SU-DHL-6 (cell line): ENCODE data around the gene MEIS1.

Experiments used
- H2AFZ ChIP-seq: fragments of 200-600 bp; sonication (generic); 2 replicates; pipeline ENCODE4 v1.6.1; 2014; ENCODE audit warnings: low read depth, mild to moderate bottlenecking, moderate library complexity, mixed read lengths, antibody characterized with exemption, low read length; ENCODE audit not compliant: severe bottlenecking
- H3F3A ChIP-seq: fragments of 200-600 bp; shearing (Covaris generic); 2 replicates; pipeline ENCODE4 v1.6.0; 2016; ENCODE audit warnings: antibody characterized with exemption, mild to moderate bottlenecking; ENCODE audit not compliant: insufficient read depth
- H3K27ac ChIP-seq: fragments of 200-600 bp; sonication (generic); 2 replicates; pipeline ENCODE4 v1.5.1; 2016; ENCODE audit warnings: low read depth, mild to moderate bottlenecking, low read length, moderate library complexity, mixed read lengths
- H3K27me3 ChIP-seq: fragments of 200-600 bp; sonication (generic), shearing (Covaris generic); 2 replicates; pipeline ENCODE4 v1.6.0; 2014; ENCODE audit warnings: mild to moderate bottlenecking, low read length
- H3K36me3 ChIP-seq: fragments of 200-600 bp; sonication (generic); 2 replicates; pipeline ENCODE4 v1.6.1; 2014; ENCODE audit warnings: mild to moderate bottlenecking, low read length, mixed read lengths
- H3K4me2 ChIP-seq: fragments of 300-600, 200-600 bp; shearing (Covaris generic), sonication (generic); 2 replicates; pipeline ENCODE4 v1.6.0; 2014; ENCODE audit warnings: low read length, low read depth, mild to moderate bottlenecking; ENCODE audit not compliant: poor library complexity, severe bottlenecking
- H3K4me3 ChIP-seq: fragments of 200-600 bp; sonication (generic); 2 replicates; pipeline ENCODE4 v1.5.1; 2014; ENCODE audit warnings: antibody characterized with exemption, low read length, mild to moderate bottlenecking, mixed read lengths; ENCODE audit not compliant: insufficient read depth, poor library complexity, severe bottlenecking
- H3K79me2 ChIP-seq: fragments of 200-600 bp; sonication (generic); 2 replicates; pipeline ENCODE4 v1.6.1; 2014; ENCODE audit warnings: mild to moderate bottlenecking, low read length, moderate library complexity; ENCODE audit not compliant: insufficient read depth
- H3K9ac ChIP-seq: fragments of 200-600 bp; sonication (generic); 2 replicates; pipeline ENCODE4 v1.7.0; 2014; ENCODE audit warnings: mild to moderate bottlenecking, low read length
- H3K9me2 ChIP-seq: fragments of 200-600 bp; sonication (generic); replicated peaks from 2 replicates; pipeline ENCODE4 v1.6.1; 2014; ENCODE audit warnings: low read length; ENCODE audit not compliant: insufficient read depth
- H3K9me3 ChIP-seq: fragments of 200-600 bp; sonication (generic); 2 replicates; pipeline ENCODE4 v1.6.1; 2014; ENCODE audit warnings: low read length, mixed read lengths; ENCODE audit not compliant: insufficient read depth
- H4K20me1 ChIP-seq: fragments of 200-600 bp; sonication (generic); 2 replicates; pipeline ENCODE4 v1.6.1; 2014; ENCODE audit warnings: low read depth, mild to moderate bottlenecking, antibody characterized with exemption, low read length, moderate library complexity, mixed read lengths
- CTCF ChIP-seq: fragments of 200-600 bp; sonication (generic); IDR thresholded peaks from one replicate; pipeline ENCODE4 v1.5.1; 2017; ENCODE audit warnings: antibody characterized with exemption, mild to moderate bottlenecking, low read length, moderate library complexity; ENCODE audit not compliant: insufficient read depth, poor library complexity, severe bottlenecking
- EZH2phosphoT487 ChIP-seq: fragments of 200-600 bp; sonication (generic), shearing (Covaris generic); conservative IDR thresholded peaks from 2 replicates; pipeline ENCODE4 v1.6.1; 2018; ENCODE audit warnings: mild to moderate bottlenecking, antibody characterized with exemption, low read length, moderate library complexity, mixed read lengths

Gene MEIS1

GRCh38 chr2:66421612-66422011 lies 13.3 kb upstream of the MEIS1 start:
- H3K4me3 ChIP-seq: no peak overlapping the region
- no peaks in the 10 kb centered on the region for H3K79me2 ChIP-seq
- H3K9ac ChIP-seq: no peak overlapping the region
- H3K27me3 ChIP-seq: no peaks in the 10 kb centered on the region
- H3K4me2 ChIP-seq: no peak overlapping the region
- H3K9me3 ChIP-seq: no peaks in the 10 kb centered on the region
- H3K9me2 ChIP-seq: no peaks in the 10 kb centered on the region
- no peak overlapping the region for H3K27ac ChIP-seq
- H3K36me3 ChIP-seq: no peaks in the 10 kb centered on the region
- TF ChIP-seq EZH2phosphoT487: no peak
- no peak for TF ChIP-seq CTCF
- H4K20me1 ChIP-seq: no peaks in the 10 kb centered on the region
- no peak overlapping the region for H2AFZ ChIP-seq
- H3F3A ChIP-seq: no peaks in the 10 kb centered on the region

GRCh38 chr2:66423391-66424124 lies 11.4 kb upstream of the MEIS1 start:
- no peaks in the 10 kb centered on the region for H3K36me3 ChIP-seq
- no peaks in the 10 kb centered on the region for H3K27me3 ChIP-seq
- no peak overlapping the region for H3K27ac ChIP-seq
- no peaks in the 10 kb centered on the region for H3K9me2 ChIP-seq
- TF ChIP-seq EZH2phosphoT487 (no peak), CTCF (no peak)
- no peak overlapping the region for H3K9ac ChIP-seq
- no peaks in the 10 kb centered on the region for H3K9me3 ChIP-seq
- no peak overlapping the region for H2AFZ ChIP-seq
- H3K79me2 ChIP-seq: no peaks in the 10 kb centered on the region
- H3K4me2 ChIP-seq: no peak overlapping the region
- H3F3A ChIP-seq: no peaks in the 10 kb centered on the region
- no peak overlapping the region for H3K4me3 ChIP-seq
- no peaks in the 10 kb centered on the region for H4K20me1 ChIP-seq

- Histone ChIP-seq H3K27me3 (no peaks in the 10 kb centered on the region), H2AFZ (no peak overlapping the region), H3K9ac (no peak overlapping the region), H3K9me3 (no peaks in the 10 kb centered on the region), H3K36me3 (no peaks in the 10 kb centered on the region), H3K4me3 (no peak overlapping the region), H3K4me2 (no peak overlapping the region), H3K27ac (no peak overlapping the region), H3K79me2 (no peaks in the 10 kb centered on the region), H3F3A (no peaks in the 10 kb centered on the region), H4K20me1 (no peaks in the 10 kb centered on the region), H3K9me2 (no peaks in the 10 kb centered on the region)
- no peak for TF ChIP-seq EZH2phosphoT487
- no peak for TF ChIP-seq CTCF
Measured at GRCh38 chr2:66426244-66427111, 8.4 kb upstream of the MEIS1 start.
